Fibroblast of lung (primary cell): ENCODE results near the gene TIMM17B. TPM values are rescaled to one million over a fixed set of nuclear protein-coding genes. Genes with fewer than 3 reads are reported as not detected.

Experiments used
- DNase-seq, 2 donors: peaks; one replicate each; pipeline versions ENCODE4 v3.0.0 to v3.0.0-alpha.2; 2010; ENCODE audit warnings: low read depth in 2 of 2
- H2AFZ ChIP-seq: 2 replicates; pipeline ENCODE4 v1.5.1; 2012; ENCODE audit warnings: low read length, control low read depth, inconsistent platforms
- H3K27ac ChIP-seq: 2 replicates; pipeline ENCODE4 v1.5.1; 2011; ENCODE audit warnings: low read length, control low read depth; ENCODE audit not compliant: insufficient read depth
- H3K27me3 ChIP-seq: 2 replicates; pipeline ENCODE4 v1.5.1; 2011; ENCODE audit warnings: mild to moderate bottlenecking, low read length; ENCODE audit not compliant: control insufficient read depth, insufficient read depth
- H3K36me3 ChIP-seq: 2 replicates; pipeline ENCODE4 v1.5.1; 2011; ENCODE audit warnings: low read length; ENCODE audit not compliant: control insufficient read depth, insufficient read depth
- H3K4me1 ChIP-seq: 2 replicates; pipeline ENCODE4 v1.5.1; 2011; ENCODE audit warnings: low read length; ENCODE audit not compliant: control insufficient read depth, insufficient read depth; ENCODE audit errors: extremely low read depth
- H3K4me2 ChIP-seq: 2 replicates; pipeline ENCODE4 v1.5.1; 2011; ENCODE audit warnings: low read length, control low read depth; ENCODE audit not compliant: insufficient read depth; ENCODE audit errors: extremely low read depth
- H3K4me3 ChIP-seq, 4 experiments: fragments of 200-600 bp in 1 of 4; sonication (generic) in 1 of 4; replicated peaks in 1 of 4; 2 replicates each; pipeline ENCODE4 v1.5.1; 2011 to 2016; ENCODE audit warnings: low read length in 4 of 4, low read depth in 3 of 4, mild to moderate bottlenecking in 3 of 4, control low read depth in 2 of 4, inconsistent platforms in 1 of 4, mixed read lengths in 1 of 4; ENCODE audit not compliant: insufficient read depth in 1 of 4; ENCODE audit errors: control extremely low read depth in 1 of 4
- H3K79me2 ChIP-seq: 2 replicates; pipeline ENCODE4 v1.5.1; 2012; ENCODE audit warnings: mild to moderate bottlenecking, low read length, inconsistent platforms; ENCODE audit not compliant: control insufficient read depth, insufficient read depth
- H3K9ac ChIP-seq: 2 replicates; pipeline ENCODE4 v1.5.1; 2011; ENCODE audit warnings: mild to moderate bottlenecking, low read length, control low read depth; ENCODE audit not compliant: insufficient read depth
- H3K9me3 ChIP-seq: 2 replicates; pipeline ENCODE4 v1.5.1; 2012; ENCODE audit warnings: low read depth, low read length; ENCODE audit not compliant: control insufficient read depth, insufficient read depth
- H4K20me1 ChIP-seq: 2 replicates; pipeline ENCODE4 v1.5.1; 2011; ENCODE audit warnings: low read length; ENCODE audit not compliant: control insufficient read depth, insufficient read depth; ENCODE audit errors: extremely low read depth
- CTCF ChIP-seq, 2 donors: IDR thresholded peaks in 1 of 2; conservative IDR thresholded peaks in 1 of 2; 1 replicate in 1 of 2; 2 replicates in 1 of 2; pipeline ENCODE4 v1.5.1; 2011 to 2012; ENCODE audit warnings: low read length in 2 of 2, control low read depth in 1 of 2, inconsistent platforms in 1 of 2, low read depth in 1 of 2, mild to moderate bottlenecking in 1 of 2
- EZH2 ChIP-seq: IDR thresholded peaks from 2 replicates; pipeline ENCODE4 v1.5.1; 2012; ENCODE audit warnings: low read length, control low read depth, mild to moderate bottlenecking; ENCODE audit errors: missing control alignments
- polyA plus RNA-seq, 2 donors: library from polyadenylated mRNA; depleted of rRNA in 1 of 2; stranded (reverse) in 1 of 2; unstranded in 1 of 2; fragments of >200 nt; gene quantifications; 2 replicates each; pipeline ENCODE4 v1.2.1, GENCODE V29; 2011 to 2012; ENCODE audit warnings: missing spikeins in 1 of 2
- total RNA-seq: library from RNA; depleted of rRNA; stranded (reverse); fragments of >200 nt; gene quantifications from 2 replicates; pipeline ENCODE4 v1.2.1, GENCODE V29; 2014

The TIMM17B gene
- total and polyA plus RNA-seq, 2 donors (not counting 1 experiment from before 2014, with no cell fraction given) = 19.0 to 32.0 TPM

GRCh38 chrX:48938721-48939425 lies 41.3 kb upstream of the TIMM17B start:
- peaks cover 5% of the 10 kb centered on the region for H3K79me2 ChIP-seq
- TF ChIP-seq CTCF (conservative IDR thresholded peaks at IDR 0.05 in 1 of 2, IDR thresholded peaks at IDR 0.05 in 1 of 2; ENCODE audit: low read depth in 1 of 2, low read length in 2 of 2) (no peak), EZH2 (no peak)
- H3K4me1 ChIP-seq = no peaks in the 10 kb centered on the region

GRCh38 chrX:48937054-48937907 lies 39.7 kb upstream of the TIMM17B start:
- TF ChIP-seq CTCF (conservative IDR thresholded peaks at IDR 0.05 in 1 of 2, IDR thresholded peaks at IDR 0.05 in 1 of 2; ENCODE audit: low read depth in 1 of 2, low read length in 2 of 2) = peak in 1 of 2 donors; percentile 20
- no peak for TF ChIP-seq EZH2
- no peak overlapping the region for H3K27ac ChIP-seq
- no peaks in the 10 kb centered on the region for H3K9me3 ChIP-seq
- H3K27me3 ChIP-seq = no peaks in the 10 kb centered on the region
- peak in 1 of 2 donors; percentile 51 for DNase-seq
- no peak overlapping the region for H2AFZ ChIP-seq
- H3K4me3 ChIP-seq = no peak overlapping the region
- H3K9ac ChIP-seq = no peak overlapping the region
- no peaks in the 10 kb centered on the region for H3K4me1 ChIP-seq
- H3K4me2 ChIP-seq = no peak overlapping the region
- H3K79me2 ChIP-seq = peaks cover 5% of the 10 kb centered on the region
- H3K36me3 ChIP-seq = peaks cover 2% of the 10 kb centered on the region
- no peaks in the 10 kb centered on the region for H4K20me1 ChIP-seq

More at GRCh38 chrX:48938721-48939425, 41.3 kb upstream of the TIMM17B start:
- Histone ChIP-seq H3K4me3 (no peak overlapping the region), H3K27ac (no peak overlapping the region), H4K20me1 (no peaks in the 10 kb centered on the region), H2AFZ (no peak overlapping the region), H3K9me3 (no peaks in the 10 kb centered on the region), H3K4me2 (no peak overlapping the region), H3K36me3 (peaks cover 2% of the 10 kb centered on the region), H3K9ac (no peak overlapping the region), H3K27me3 (no peaks in the 10 kb centered on the region)
- DNase-seq = no peak

GRCh38 chrX:48936429-48937053 lies 39.0 kb upstream of the TIMM17B start:
- H3K9me3 ChIP-seq = no peaks in the 10 kb centered on the region
- H3K79me2 ChIP-seq = peaks cover 5% of the 10 kb centered on the region
- H3K4me2 ChIP-seq = no peak overlapping the region

More at GRCh38 chrX:48936429-48937053, 39.0 kb upstream of the TIMM17B start:
- no peak overlapping the region for H3K4me3 ChIP-seq
- H3K9ac ChIP-seq = no peak overlapping the region
- peaks cover 2% of the 10 kb centered on the region for H3K36me3 ChIP-seq
- no peak overlapping the region for H3K27ac ChIP-seq
- TF ChIP-seq CTCF (conservative IDR thresholded peaks at IDR 0.05 in 1 of 2, IDR thresholded peaks at IDR 0.05 in 1 of 2; ENCODE audit: low read depth in 1 of 2, low read length in 2 of 2) (no peak), EZH2 (no peak)
- no peaks in the 10 kb centered on the region for H4K20me1 ChIP-seq
- H2AFZ ChIP-seq = no peak overlapping the region
- no peaks in the 10 kb centered on the region for H3K27me3 ChIP-seq
- no peak for DNase-seq
- H3K4me1 ChIP-seq = no peaks in the 10 kb centered on the region
